ENCODE results near the gene NBPF20. TPM values are rescaled to one million over a fixed set of nuclear protein-coding genes. Genes with fewer than 3 reads are reported as not detected.
"Not testable (repeated sequence)": the region's sequence is repeated elsewhere in the genome, so short reads cannot be mapped to it uniquely, and the experiment has no call there.

NBPF20 gene
- total and polyA plus RNA-seq, 2 donors (not counting 3 experiments of a cell fraction or from before 2014, with no cell fraction given): 2.6 to 5.3 TPM

- DNase-seq (ENCODE audit: low read depth, low spot score); H3K4me1 ChIP-seq (ENCODE audit: control insufficient read depth, extremely low read depth, insufficient read depth, low read length); H3K4me3 ChIP-seq (replicated peaks in 1 of 3; ENCODE audit: insufficient read depth in 1 of 3, low read depth in 1 of 3, low read length in 3 of 3); H3K27ac ChIP-seq (ENCODE audit: insufficient read depth, low read depth, low read length); CTCF ChIA-PET; BruUV-seq (replicated peaks); H3K79me2 ChIP-seq (ENCODE audit: control insufficient read depth, insufficient read depth, low read length); intact Hi-C loops (cut with micrococcal nuclease); FAIRE-seq; H2AFZ ChIP-seq (ENCODE audit: low read depth, low read length); H4K20me1 ChIP-seq (replicated peaks; ENCODE audit: control insufficient read depth, extremely low read depth, insufficient read depth, low read length); H3K9me1 ChIP-seq (replicated peaks; ENCODE audit: control insufficient read depth, extremely low read depth, insufficient read depth, low read length); POLR2A ChIA-PET; H3K4me2 ChIP-seq (ENCODE audit: insufficient read depth, low read length); H3K9me3 ChIP-seq (replicated peaks; ENCODE audit: control insufficient read depth, insufficient read depth, low read length); H3K9ac ChIP-seq (replicated peaks; ENCODE audit: extremely low read depth, insufficient read depth, low read length); dilution Hi-C loops (cut with MboI; ENCODE audit: extremely low pct_ligation_motif_present, low sequenced_read_pairs); H3K36me3 ChIP-seq (ENCODE audit: control insufficient read depth in 2 of 2, extremely low read depth in 1 of 2, insufficient read depth in 2 of 2, low read length in 2 of 2): not testable (repeated sequence)
- H3K27me3 ChIP-seq (ENCODE audit: control insufficient read depth in 2 of 2, insufficient read depth in 2 of 2, low read length in 2 of 2): peaks cover 7 to 12% of the 10 kb centered on the region in 2 experiments
Observed at GRCh38 chr1:145454824-145455177, 29.4 kb upstream of the NBPF20 start.

GRCh38 chr1:145453873-145454823 is 28.7 kb upstream of the NBPF20 start:
- TF ChIP-seq EZH2 (IDR thresholded peaks at IDR 0.05; ENCODE audit: borderline replicate concordance, low read depth, low read length, severe bottlenecking): peak; percentile 59
- H4K20me1 ChIP-seq (replicated peaks; ENCODE audit: control insufficient read depth, extremely low read depth, insufficient read depth, low read length); H3K79me2 ChIP-seq (ENCODE audit: control insufficient read depth, insufficient read depth, low read length); intact Hi-C loops (cut with micrococcal nuclease); POLR2A ChIA-PET; H3K9me3 ChIP-seq (replicated peaks; ENCODE audit: control insufficient read depth, insufficient read depth, low read length); H3K9ac ChIP-seq (replicated peaks; ENCODE audit: extremely low read depth, insufficient read depth, low read length); H3K36me3 ChIP-seq (ENCODE audit: control insufficient read depth in 2 of 2, extremely low read depth in 1 of 2, insufficient read depth in 2 of 2, low read length in 2 of 2); FAIRE-seq; H3K9me1 ChIP-seq (replicated peaks; ENCODE audit: control insufficient read depth, extremely low read depth, insufficient read depth, low read length); H3K4me2 ChIP-seq (ENCODE audit: insufficient read depth, low read length); H2AFZ ChIP-seq (ENCODE audit: low read depth, low read length); DNase-seq (ENCODE audit: low read depth, low spot score); H3K27ac ChIP-seq (ENCODE audit: insufficient read depth, low read depth, low read length); dilution Hi-C loops (cut with MboI; ENCODE audit: extremely low pct_ligation_motif_present, low sequenced_read_pairs); H3K4me3 ChIP-seq (replicated peaks in 1 of 3; ENCODE audit: insufficient read depth in 1 of 3, low read depth in 1 of 3, low read length in 3 of 3); H3K4me1 ChIP-seq (ENCODE audit: control insufficient read depth, extremely low read depth, insufficient read depth, low read length); CTCF ChIA-PET; BruUV-seq (replicated peaks): not testable (repeated sequence)
- H3K27me3 ChIP-seq (ENCODE audit: control insufficient read depth in 2 of 2, insufficient read depth in 2 of 2, low read length in 2 of 2): peaks cover 7 to 12% of the 10 kb centered on the region in 2 experiments

GRCh38 chr1:145452506-145452905 is 27.1 kb upstream of the NBPF20 start:
- H3K9me1 ChIP-seq (replicated peaks; ENCODE audit: control insufficient read depth, extremely low read depth, insufficient read depth, low read length); POLR2A ChIA-PET; BruUV-seq (replicated peaks); H3K4me1 ChIP-seq (ENCODE audit: control insufficient read depth, extremely low read depth, insufficient read depth, low read length); H3K79me2 ChIP-seq (ENCODE audit: control insufficient read depth, insufficient read depth, low read length); dilution Hi-C loops (cut with MboI; ENCODE audit: extremely low pct_ligation_motif_present, low sequenced_read_pairs); H3K36me3 ChIP-seq (ENCODE audit: control insufficient read depth in 2 of 2, extremely low read depth in 1 of 2, insufficient read depth in 2 of 2, low read length in 2 of 2); H2AFZ ChIP-seq (ENCODE audit: low read depth, low read length); H3K4me2 ChIP-seq (ENCODE audit: insufficient read depth, low read length); intact Hi-C loops (cut with micrococcal nuclease); H4K20me1 ChIP-seq (replicated peaks; ENCODE audit: control insufficient read depth, extremely low read depth, insufficient read depth, low read length); H3K27ac ChIP-seq (ENCODE audit: insufficient read depth, low read depth, low read length); DNase-seq (ENCODE audit: low read depth, low spot score); H3K4me3 ChIP-seq (replicated peaks in 1 of 3; ENCODE audit: insufficient read depth in 1 of 3, low read depth in 1 of 3, low read length in 3 of 3); FAIRE-seq; H3K9me3 ChIP-seq (replicated peaks; ENCODE audit: control insufficient read depth, insufficient read depth, low read length); CTCF ChIA-PET; H3K9ac ChIP-seq (replicated peaks; ENCODE audit: extremely low read depth, insufficient read depth, low read length): not testable (repeated sequence)
- H3K27me3 ChIP-seq (ENCODE audit: control insufficient read depth in 2 of 2, insufficient read depth in 2 of 2, low read length in 2 of 2): peaks cover 7 to 12% of the 10 kb centered on the region in 2 experiments

GRCh38 chr1:145451914-145452313 is 26.5 kb upstream of the NBPF20 start:
- POLR2A ChIA-PET; H3K36me3 ChIP-seq (ENCODE audit: control insufficient read depth in 2 of 2, extremely low read depth in 1 of 2, insufficient read depth in 2 of 2, low read length in 2 of 2); H3K4me1 ChIP-seq (ENCODE audit: control insufficient read depth, extremely low read depth, insufficient read depth, low read length); dilution Hi-C loops (cut with MboI; ENCODE audit: extremely low pct_ligation_motif_present, low sequenced_read_pairs); H4K20me1 ChIP-seq (replicated peaks; ENCODE audit: control insufficient read depth, extremely low read depth, insufficient read depth, low read length); H3K4me3 ChIP-seq (replicated peaks in 1 of 3; ENCODE audit: insufficient read depth in 1 of 3, low read depth in 1 of 3, low read length in 3 of 3); H3K9me3 ChIP-seq (replicated peaks; ENCODE audit: control insufficient read depth, insufficient read depth, low read length); FAIRE-seq; H3K79me2 ChIP-seq (ENCODE audit: control insufficient read depth, insufficient read depth, low read length); H3K9me1 ChIP-seq (replicated peaks; ENCODE audit: control insufficient read depth, extremely low read depth, insufficient read depth, low read length); CTCF ChIA-PET; DNase-seq (ENCODE audit: low read depth, low spot score); H3K9ac ChIP-seq (replicated peaks; ENCODE audit: extremely low read depth, insufficient read depth, low read length); H3K27ac ChIP-seq (ENCODE audit: insufficient read depth, low read depth, low read length); H3K4me2 ChIP-seq (ENCODE audit: insufficient read depth, low read length); H2AFZ ChIP-seq (ENCODE audit: low read depth, low read length); BruUV-seq (replicated peaks); intact Hi-C loops (cut with micrococcal nuclease): not testable (repeated sequence)
- peaks cover 7 to 12% of the 10 kb centered on the region in 2 experiments for H3K27me3 ChIP-seq (ENCODE audit: control insufficient read depth in 2 of 2, insufficient read depth in 2 of 2, low read length in 2 of 2)
